ENCODE results near the gene GPR15.

GRCh38 chr3:98564282-98565005 lies 32.7 kb downstream of the GPR15 start:
- TF ChIP-seq CTCF (IDR thresholded peaks at IDR 0.05): no peak
- no peak for TF ChIP-seq POLR2A (IDR thresholded peaks at IDR 0.05)
